Suppressor macrophage treated with lipopolysaccharide for 1 hour (primary cell): ENCODE measurements around the gene CDH15.
"Not testable (repeated sequence)": the region's sequence is repeated elsewhere in the genome, so short reads cannot be mapped to it uniquely, and the experiment has no call there.

Experiments
- DNase-seq, 3 donors: peaks; one replicate each; pipeline ENCODE4 v3.0.0-alpha.2; 2020 to 2022

The CDH15 gene

DNA sequence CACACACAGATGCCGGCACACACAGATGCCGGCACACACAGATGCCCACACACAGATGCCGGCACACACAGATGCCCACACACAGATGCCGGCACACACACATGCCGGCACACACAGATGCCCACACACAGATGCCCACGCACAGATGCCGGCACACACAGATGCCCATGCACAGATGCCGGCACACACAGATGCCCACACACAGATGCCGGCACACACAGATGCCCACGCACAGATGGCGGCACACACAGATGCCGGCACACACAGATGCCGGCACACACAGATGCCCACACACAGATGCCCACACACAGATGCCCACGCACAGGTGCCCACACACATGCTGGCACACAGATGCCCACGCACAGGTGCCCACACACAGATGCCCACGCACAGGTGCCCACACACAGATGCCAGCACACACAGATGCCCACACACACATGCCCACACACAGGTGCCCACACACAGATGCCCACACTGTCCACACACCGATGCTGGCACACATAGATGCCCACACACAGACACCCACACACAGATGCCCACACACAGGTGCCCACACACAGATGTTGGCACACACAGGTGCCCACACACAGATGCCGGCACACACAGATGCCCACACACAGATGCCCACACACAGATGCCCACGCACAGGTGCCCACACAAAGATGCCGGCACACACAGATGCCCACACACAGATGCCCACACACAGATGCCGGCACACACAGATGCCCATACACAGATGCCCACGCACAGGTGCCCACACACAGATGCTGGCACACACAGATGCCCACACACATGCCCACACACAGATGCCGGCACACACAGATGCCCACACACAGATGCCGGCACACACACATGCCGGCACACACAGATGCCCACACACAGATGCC lies 17.2 kb downstream of the CDH15 start:
- not testable (repeated sequence) for DNase-seq

DNA sequence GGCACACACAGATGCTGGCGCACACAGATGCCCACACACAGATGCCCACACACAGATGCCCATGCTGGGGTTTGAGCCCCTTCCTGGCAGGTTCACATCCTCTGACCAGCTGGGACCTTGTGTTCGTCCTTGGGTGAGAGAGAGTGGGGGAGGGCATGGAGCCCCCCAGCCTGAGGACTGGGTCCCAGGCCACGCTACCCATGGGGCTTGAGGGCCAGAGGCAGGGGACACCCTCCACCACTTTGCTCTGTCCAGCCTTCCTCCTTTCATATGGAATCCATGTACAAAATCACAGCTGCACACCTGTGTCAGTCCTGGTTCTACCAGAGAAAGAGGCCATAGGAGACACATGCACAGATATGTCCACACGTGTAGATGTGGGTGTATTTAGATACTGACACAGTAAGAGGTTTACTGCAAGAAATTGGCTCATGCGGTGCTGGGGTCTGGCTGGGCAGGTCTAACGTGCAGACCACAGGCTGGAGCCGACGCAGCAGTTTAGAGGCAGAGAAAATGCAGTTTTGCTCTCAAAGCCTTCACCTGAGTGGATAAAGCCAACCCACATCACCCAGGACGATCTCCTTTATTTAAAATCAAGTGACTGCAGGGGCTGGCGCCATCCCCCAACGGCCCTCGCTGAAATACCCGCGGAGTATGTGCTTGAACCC lies 17.9 kb downstream of the CDH15 start:
- no peak for DNase-seq

DNA sequence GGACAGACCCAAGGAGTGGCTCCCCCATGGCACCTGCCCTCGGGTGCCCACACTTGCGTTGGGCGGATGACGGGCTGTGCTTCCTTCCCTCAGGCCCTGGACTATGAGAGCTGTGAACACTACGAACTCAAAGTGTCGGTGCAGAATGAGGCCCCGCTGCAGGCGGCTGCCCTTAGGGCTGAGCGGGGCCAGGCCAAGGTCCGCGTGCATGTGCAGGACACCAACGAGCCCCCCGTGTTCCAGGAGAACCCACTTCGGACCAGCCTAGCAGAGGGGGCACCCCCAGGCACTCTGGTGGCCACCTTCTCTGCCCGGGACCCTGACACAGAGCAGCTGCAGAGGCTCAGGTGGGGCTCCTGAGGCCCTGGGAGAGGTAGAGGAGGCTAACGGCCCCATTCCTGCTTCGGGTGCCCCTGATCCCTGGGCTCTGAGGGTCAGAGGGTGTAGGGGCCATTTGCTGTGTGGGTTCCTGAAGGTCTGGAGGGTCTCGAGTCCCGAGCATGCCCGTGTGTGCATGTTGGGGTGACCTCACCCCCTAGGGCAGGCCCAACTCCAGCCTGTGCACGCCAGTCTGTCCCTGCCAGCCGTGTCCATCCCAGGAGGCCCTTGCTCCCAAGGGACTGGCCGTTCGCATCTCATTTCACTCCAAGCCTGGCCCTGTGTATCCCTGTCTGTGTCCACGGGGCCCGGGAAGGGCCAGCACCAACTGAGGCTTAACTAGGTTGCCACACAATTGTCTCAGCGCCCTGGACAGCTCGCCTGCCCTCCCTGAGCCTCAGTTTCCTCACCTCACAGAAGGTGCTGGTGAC lies 18.8 kb downstream of the CDH15 start:
- DNase-seq = no peak

DNA sequence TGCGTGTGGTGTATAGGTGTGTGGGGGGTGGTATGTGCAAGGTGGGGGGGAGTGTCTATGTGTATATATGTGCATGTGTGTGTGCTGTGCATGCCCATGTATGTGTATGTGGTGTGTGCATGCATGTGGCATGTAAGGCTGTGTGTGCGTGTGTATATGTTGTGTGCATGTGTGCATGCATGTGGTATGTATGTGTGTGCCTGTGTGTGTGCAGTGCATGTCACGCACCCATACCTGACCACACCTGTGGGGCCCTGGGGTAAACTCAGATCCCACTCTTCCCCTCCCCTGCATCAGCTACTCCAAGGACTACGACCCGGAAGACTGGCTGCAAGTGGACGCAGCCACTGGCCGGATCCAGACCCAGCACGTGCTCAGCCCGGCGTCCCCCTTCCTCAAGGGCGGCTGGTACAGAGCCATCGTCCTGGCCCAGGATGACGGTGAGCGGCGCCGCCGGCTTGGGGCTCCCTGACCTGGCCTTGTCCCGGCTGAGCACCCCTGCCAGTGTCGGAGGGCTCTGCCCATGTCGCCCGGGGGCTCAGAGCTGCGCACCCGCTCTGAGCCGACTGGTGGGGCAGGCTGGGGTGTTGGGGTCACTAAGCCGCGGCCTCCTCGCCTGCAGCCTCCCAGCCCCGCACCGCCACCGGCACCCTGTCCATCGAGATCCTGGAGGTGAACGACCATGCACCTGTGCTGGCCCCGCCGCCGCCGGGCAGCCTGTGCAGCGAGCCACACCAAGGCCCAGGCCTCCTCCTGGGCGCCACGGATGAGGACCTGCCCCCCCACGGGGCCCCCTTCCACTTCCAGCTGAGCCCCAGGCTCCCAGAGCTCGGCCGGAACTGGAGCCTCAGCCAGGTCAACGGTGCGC lies 19.7 kb downstream of the CDH15 start:
- DNase-seq = no peak

DNA sequence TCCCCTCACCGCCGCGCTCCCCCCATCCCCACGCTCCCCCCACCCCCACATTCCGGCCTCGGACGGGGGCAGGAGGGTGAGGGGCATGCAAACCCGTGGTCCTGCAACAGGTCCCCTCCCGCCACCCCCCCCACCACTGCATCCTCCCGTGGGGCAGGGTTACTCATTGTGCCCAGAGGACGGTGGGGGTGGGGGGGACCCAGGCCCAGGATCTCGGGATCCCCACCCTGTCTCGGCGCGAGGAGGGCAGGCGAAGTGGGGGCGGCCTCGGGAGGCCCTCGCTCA lies 20.3 kb downstream of the CDH15 start:
- DNase-seq = no peak

DNA sequence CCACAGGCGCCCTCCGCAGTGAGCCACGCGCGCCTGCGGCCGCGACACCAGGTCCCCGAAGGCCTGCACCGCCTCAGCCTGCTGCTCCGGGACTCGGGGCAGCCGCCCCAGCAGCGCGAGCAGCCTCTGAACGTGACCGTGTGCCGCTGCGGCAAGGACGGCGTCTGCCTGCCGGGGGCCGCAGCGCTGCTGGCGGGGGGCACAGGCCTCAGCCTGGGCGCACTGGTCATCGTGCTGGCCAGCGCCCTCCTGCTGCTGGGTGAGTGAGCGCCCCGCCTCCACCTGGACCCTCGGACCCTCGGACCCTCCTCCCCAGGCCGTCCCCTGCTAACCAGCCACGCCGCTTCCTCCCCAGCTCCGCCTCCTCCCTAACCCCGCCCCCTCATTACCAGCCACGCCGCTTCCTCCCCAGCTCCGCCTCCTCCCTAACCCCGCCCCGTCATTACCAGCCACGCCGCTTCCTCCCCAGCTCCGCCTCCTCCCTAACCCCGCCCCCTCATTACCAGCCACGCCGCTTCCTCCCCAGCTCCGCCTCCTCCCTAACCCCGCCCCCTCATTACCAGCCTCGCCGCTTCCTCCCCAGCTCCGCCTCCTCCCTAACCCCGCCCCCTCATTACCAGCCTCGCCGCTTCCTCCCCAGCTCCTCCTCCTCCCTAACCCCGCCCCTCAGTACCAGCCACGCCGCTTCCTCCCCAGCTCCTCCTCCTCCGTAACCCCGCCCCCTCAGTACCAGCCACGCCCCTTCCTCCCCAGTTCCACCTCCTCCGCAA lies 20.8 kb downstream of the CDH15 start:
- peak; percentile 75 to 89 (median 75) for DNase-seq

DNA sequence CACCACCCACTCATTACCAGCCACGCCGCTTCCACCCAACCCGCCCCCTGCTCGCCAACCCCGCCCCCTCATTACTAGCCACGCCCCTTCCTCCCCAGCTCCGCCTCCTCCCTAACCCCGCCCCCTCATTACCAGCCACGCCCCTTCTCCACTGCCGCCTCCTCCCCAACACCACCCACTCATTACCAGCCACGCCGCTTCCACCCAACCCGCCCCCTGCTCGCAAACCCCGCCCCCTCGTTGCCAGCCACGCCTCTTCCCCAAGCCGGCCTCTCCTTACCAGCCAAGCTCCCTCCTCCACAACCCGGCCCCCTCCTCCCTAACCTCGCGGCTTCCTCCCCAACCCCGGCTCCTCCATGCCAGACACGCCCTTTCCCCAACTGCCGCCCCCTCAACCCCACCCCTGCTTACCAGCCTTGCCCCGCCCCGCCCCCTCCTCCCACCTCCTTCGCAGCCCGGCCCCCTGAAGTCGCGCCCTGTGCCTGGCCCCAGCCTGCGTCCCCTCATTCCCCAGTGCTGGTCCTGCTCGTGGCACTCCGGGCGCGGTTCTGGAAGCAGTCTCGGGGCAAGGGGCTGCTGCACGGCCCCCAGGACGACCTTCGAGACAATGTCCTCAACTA lies 21.5 kb downstream of the CDH15 start:
- DNase-seq = peak in 1 of 3 donors; percentile 92

DNA sequence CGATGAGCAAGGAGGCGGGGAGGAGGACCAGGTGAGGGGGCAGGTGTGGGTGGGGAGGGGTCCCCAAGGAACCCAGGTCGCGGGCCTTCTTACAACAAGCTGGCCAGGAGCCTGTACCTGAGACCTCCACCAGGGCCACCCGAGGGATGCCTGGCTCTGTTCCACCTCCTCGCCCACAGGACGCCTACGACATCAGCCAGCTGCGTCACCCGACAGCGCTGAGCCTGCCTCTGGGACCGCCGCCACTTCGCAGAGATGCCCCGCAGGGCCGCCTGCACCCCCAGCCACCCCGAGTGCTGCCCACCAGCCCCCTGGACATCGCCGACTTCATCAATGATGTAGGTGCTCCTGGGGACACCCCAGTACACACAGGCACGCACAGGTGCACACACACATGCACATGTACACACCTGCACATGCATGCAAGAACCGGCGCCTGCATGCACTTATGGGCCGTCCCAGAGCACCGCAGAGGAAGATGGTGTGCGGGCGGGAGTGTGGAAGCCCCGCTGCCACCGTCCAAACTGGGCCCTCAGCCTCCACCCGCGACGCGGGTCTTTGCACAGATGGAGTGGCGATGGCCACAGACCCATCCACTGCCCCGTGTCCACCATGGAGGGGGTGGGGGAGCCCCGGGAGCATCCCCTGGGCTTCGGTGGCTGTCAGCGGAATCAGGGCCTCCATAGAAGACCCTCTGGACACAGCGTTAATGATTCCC lies 22.2 kb downstream of the CDH15 start:
- DNase-seq = no peak

DNA sequence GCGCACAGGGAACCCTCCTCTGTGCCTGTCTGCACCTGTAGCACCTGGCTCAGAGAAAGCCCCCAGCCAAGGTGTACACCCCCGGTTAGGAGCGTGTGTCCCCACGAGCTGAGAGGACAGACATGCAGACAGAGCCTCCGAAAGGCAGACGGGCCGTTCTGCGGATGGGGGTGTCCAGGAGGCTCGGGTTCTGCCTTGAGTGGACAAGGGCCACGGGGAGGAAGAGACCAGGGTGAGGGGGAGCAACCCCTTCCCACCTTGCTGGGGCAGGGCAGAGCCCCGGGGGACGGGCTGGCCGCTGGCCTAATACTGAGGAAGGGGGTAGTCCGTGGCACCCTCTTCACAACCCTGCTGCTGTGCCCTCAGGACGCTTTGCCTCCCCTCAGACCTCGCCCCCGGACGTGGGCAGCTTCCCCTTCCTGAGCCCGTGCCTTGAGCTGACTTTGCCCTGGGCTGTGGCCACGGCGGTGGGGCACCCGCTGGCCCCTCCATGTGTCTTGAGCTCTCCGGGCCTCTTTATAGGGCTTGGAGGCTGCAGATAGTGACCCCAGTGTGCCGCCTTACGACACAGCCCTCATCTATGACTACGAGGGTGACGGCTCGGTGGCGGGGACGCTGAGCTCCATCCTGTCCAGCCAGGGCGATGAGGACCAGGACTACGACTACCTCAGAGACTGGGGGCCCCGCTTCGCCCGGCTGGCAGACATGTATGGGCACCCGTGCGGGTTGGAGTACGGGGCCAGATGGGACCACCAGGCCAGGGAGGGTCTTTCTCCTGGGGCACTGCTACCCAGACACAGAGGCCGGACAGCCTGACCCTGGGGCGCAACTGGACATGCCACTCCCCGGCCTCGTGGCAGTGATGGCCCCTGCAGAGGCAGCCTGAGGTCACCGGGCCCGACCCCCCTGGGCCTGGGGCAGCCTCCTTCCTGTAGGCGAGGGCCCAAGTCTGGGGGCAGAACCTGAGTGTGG lies 23.1 kb downstream of the CDH15 start:
- DNase-seq = peak in 2 of 3 donors; percentile 26 to 36

DNA sequence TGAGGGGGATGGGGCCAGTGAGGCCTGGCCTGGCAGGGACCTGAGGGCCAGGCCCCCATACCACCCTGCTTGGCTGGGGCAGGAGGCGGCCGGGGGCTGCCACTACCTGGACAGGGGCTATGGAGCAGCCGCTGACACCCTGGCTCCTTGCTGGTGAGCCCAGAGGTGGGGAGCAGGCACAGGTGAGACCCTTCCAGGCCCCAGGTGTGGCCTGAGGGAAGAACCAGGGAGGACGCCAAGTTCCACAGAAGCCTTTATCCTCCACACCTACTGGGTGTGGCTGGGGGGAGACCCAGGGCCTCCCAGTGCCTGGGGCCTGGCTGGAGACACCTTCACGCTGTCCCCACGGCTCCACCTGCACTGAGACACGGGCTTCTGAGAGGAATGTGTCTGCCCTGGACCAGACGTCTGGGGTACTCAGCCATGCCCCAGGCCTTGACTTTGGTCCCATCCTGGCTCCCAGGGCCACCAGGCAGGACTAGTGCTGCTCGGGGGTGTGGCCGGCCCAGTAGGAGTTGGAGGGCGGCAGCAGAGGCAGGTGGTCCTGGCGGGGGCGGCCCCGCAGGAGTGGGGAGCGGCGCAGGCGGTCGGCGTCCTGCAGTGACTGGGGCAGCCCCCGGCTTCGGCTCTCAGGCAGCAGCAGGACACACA lies 24.1 kb downstream of the CDH15 start:
- DNase-seq = no peak

DNA sequence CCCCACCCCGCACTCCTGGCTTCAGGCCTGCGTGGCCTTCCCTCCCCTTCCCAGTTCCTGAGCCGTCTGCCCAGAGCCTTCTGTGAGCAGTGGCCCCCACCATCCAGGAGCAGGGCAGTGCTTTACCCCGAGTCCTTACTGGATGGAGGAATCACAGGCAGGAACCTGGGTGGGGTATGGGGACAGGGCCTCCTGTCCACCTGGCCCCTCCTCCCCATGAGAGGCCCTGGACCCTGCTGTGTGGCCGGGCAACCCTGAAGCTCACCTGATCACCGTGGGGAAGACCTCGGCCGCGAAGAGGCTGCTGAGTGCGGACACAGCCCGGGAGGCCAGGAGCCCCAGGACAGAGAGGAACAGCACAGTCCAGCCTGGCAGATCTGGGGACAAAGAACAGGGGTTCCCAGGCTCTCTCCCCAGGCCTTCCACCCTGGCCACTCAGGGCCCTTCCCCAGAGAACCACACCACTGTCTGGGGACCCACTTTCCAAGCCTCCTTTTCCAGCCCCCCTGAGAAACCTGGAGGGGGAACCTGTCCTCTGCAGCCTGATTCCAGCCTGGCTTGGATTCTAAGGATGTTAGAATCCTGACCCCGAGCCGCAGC lies 25.6 kb downstream of the CDH15 start:
- DNase-seq = no peak

DNA sequence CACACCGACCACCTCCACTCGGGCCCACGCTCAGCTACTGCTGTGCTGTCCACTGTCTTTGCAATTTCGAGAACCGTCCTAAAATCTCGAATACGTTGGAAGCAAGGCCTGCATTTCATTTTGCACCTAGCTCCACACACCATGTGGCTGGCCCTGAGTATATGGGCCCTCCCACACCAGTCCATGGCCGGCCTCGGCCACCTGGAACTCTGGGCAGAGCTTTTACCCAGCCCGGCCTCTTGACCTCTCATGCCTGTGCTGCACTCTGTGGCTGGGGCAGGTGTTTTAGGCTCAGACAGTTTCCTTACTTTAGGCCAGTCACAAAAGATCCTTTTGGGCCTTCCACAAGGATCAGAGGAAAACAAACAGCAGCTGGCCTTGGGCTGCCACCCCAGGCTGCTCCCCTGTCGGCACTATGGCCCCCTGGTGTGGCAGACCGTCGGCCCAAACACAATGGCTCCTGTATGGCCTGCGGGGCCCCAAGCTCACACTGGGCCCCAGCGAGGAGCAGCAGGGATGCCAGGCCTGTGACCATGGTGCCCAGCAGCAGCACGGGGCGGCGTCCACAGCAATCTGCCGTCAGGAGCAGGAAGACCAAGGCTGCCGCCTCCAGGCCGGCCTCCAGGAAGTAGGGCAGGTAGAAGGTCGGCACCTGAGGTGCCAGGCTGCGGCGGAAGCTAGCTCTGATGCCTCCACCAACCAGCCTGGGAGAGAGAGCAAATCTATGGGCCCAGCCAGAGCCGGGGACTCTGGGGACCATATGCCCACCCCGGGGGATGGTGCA lies 26.3 kb downstream of the CDH15 start:
- no peak for DNase-seq

DNA sequence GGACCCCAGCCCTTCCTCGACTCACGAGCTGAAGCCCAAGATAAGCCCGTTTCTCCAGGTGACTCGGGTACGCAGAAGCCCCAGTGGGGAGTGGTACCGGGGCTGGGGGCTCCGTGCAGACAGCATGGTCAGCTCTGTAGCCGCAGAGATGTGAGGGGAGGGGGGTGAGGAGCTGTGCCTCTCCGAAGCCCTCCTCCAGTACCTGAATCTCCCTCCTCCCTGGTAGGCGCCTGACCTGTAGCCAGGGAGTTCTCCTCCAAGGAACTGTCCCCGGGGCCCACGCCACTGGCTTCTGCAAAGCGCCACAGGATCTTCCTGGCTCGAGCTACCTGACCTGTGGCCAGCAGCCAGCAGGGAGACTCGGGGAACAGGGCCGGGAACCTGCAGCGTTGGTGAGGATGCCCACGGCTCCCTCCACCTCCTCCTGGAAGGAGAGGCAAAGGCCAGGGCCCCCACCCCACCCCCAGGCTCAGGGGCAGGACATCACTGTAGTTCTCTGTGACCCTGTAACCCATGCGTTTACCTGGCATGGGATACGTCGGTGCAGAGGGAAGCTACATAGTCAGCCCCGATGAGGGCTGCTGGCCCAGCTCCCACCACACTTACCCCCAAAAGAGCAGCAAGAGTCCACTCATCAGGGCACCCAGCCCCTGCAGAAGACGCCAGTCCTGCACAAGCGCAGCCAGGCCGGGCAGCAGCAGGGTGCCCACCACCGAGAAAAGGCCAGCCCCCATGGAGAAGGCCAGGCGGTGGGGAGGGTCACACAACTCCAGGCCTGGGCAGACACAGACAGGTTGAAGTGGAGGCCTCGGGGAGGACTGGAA lies 27.1 kb downstream of the CDH15 start:
- no peak for DNase-seq

DNA sequence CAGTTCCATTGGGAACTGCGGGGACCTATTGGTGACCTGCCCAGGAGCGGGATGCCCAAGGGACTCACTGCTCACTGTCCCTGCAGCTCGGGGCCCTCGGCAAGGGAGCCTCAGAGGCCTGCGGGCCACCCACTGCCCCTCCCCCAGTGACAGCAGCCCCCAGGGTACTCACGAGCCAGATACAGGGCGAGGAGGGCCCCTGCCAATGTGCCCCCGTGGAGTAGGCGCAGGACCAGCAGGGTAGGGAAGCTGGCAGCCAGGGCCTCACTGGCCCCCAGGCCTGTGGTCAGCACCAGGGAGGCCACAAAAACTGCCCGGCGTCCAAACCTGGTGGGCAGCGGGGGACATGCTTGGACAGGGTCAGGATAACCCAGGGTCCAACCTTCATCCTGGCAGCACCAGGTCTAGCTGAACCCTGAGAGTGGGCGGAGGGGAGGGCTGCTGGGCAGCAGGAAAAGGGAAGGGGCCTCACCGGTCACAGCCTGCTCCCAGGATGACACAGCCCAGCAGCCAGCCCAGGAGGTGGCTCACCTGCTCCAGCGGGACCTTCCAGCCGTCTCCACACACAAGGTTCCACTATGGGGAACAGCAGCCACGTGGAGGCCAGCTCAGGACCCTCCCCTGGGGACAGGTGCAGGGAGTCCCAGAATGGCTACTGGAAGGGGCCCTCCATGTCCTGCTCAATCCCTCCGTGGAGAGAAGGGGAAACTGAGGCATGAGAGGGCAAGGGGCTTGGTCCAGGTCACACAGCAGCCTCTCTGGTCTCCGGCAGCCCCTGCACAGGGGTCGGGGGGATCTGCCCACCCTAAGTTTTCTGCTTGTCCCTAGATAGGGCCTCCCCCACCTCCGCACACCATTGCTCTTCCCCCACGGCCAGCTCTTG lies 27.9 kb downstream of the CDH15 start:
- DNase-seq = no peak

DNA sequence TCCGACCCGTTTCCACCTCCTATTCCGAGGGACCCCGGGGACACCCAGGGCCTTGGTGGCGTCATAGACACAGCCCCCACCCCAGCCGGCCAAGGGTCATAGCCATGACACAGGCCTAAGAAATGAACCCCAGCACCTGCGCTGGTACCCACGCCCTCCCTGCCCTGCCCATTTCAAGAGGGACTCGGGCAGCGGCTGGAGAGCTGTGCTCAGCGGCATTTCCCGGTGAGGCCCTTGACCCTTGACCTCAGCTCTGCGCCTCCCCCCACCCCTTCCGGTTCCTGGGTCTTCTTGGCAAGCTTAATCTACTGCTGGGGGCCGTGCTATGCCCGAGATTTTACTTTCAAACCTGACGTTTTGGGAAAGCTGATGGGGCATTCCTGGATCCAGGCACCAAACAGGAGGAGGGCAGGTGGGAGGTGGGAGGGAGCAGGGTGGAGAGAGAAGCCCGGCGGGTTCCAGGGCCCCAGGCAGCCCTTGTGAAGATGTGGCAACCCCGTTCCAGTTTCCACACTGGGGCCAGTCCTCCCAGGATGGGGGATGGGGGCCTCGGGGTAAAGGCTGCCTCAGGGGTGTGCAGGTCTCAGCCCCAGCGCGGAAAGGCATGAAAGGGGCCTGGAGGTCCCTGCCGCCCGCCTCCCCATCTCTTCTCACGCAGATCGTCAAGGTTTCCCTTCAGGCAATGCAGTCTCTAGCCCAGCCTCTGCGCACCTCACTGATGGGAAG lies 28.7 kb downstream of the CDH15 start, which contains the start of gene SLC22A31:
Gene SLC22A31 (minus strand): TSS at position 414 of the 726 bp plus-strand sequence. CDS start 36 bp downstream, at position 378.
- DNase-seq = peak in 1 of 3 donors; percentile 25
